Trophoblast cell (in vitro differentiated cells and primary cell): Measurements from ENCODE around the gene SRSF10.

ENCODE experiments used
- DNase-seq, 2 donors: peaks; one replicate each; pipeline ENCODE4 v3.0.0-alpha.2; 2016
- H2AFZ ChIP-seq: 2 replicates; pipeline ENCODE4 v1.6.1; 2013; ENCODE audit warnings: low read length, moderate library complexity, mild to moderate bottlenecking; ENCODE audit not compliant: insufficient read depth, poor library complexity
- H2AK5ac ChIP-seq: 2 replicates; pipeline ENCODE4 v1.6.1; 2013; ENCODE audit warnings: mild to moderate bottlenecking, low read length
- H2BK120ac ChIP-seq: 2 replicates; pipeline ENCODE4 v1.6.1; 2013; ENCODE audit warnings: low read length, mild to moderate bottlenecking, moderate library complexity; ENCODE audit not compliant: insufficient read depth, poor library complexity
- H2BK12ac ChIP-seq: 2 replicates; pipeline ENCODE4 v1.6.1; 2013; ENCODE audit warnings: mild to moderate bottlenecking, low read length, moderate library complexity
- H2BK5ac ChIP-seq: 2 replicates; pipeline ENCODE4 v1.6.1; 2013; ENCODE audit warnings: low read length, low read depth, moderate library complexity, mild to moderate bottlenecking; ENCODE audit not compliant: poor library complexity
- H3K14ac ChIP-seq: 2 replicates; pipeline ENCODE4 v1.6.1; 2013; ENCODE audit warnings: mild to moderate bottlenecking, low read length
- H3K18ac ChIP-seq: 2 replicates; pipeline ENCODE4 v1.6.1; 2013; ENCODE audit warnings: mild to moderate bottlenecking, low read length
- H3K23ac ChIP-seq: 2 replicates; pipeline ENCODE4 v1.6.1; 2013; ENCODE audit warnings: low read length
- H3K27ac ChIP-seq: 2 replicates; pipeline ENCODE4 v1.5.1; 2013; ENCODE audit warnings: low read depth, mild to moderate bottlenecking, inconsistent platforms, low read length, moderate library complexity
- H3K27me3 ChIP-seq: 2 replicates; pipeline ENCODE4 v1.6.1; 2013; ENCODE audit warnings: inconsistent platforms, mild to moderate bottlenecking, low read length, moderate library complexity; ENCODE audit not compliant: insufficient read depth
- H3K36me3 ChIP-seq, 2 experiments: 1 replicate in 1 of 2; 2 replicates in 1 of 2; pipeline ENCODE4 v1.6.1; 2013; ENCODE audit warnings: low read length in 2 of 2, mild to moderate bottlenecking in 2 of 2, moderate library complexity in 1 of 2; ENCODE audit not compliant: insufficient read depth in 2 of 2, control insufficient read depth in 1 of 2
- H3K4ac ChIP-seq: 2 replicates; pipeline ENCODE4 v1.6.1; 2013; ENCODE audit warnings: low read depth, mild to moderate bottlenecking, low read length, moderate library complexity
- H3K4me1 ChIP-seq, 2 experiments: 1 replicate in 1 of 2; 2 replicates in 1 of 2; pipeline ENCODE4 v1.6.1; 2013; ENCODE audit warnings: low read length in 2 of 2, mild to moderate bottlenecking in 2 of 2, moderate library complexity in 1 of 2; ENCODE audit not compliant: insufficient read depth in 2 of 2, control insufficient read depth in 1 of 2
- H3K4me2 ChIP-seq: 2 replicates; pipeline ENCODE4 v1.6.1; 2013; ENCODE audit warnings: inconsistent platforms, mild to moderate bottlenecking, low read length, moderate library complexity
- H3K4me3 ChIP-seq: 2 replicates; pipeline ENCODE4 v1.5.1; 2013; ENCODE audit warnings: mild to moderate bottlenecking, low read depth, low read length, inconsistent platforms
- H3K79me1 ChIP-seq: one replicate; pipeline ENCODE4 v1.6.1; 2013; ENCODE audit warnings: low read length
- H3K79me2 ChIP-seq: 2 replicates; pipeline ENCODE4 v1.6.1; 2013; ENCODE audit warnings: low read length, mild to moderate bottlenecking; ENCODE audit not compliant: control insufficient read depth, insufficient read depth, poor library complexity
- H3K9ac ChIP-seq: 2 replicates; pipeline ENCODE4 v1.6.1; 2013; ENCODE audit warnings: mild to moderate bottlenecking, low read length
- H3K9me3 ChIP-seq: 2 replicates; pipeline ENCODE4 v1.6.1; 2013; ENCODE audit warnings: low read depth, mild to moderate bottlenecking, control low read depth, inconsistent platforms, low read length; ENCODE audit not compliant: insufficient read depth
- H4K12ac ChIP-seq: 2 replicates; pipeline ENCODE4 v1.6.1; 2013; ENCODE audit warnings: low read depth, mild to moderate bottlenecking, low read length, moderate library complexity
- H4K8ac ChIP-seq: 2 replicates; pipeline ENCODE4 v1.6.1; 2013; ENCODE audit warnings: low read depth, mild to moderate bottlenecking, low read length, moderate library complexity
- H4K91ac ChIP-seq: one replicate; pipeline ENCODE4 v1.6.1; 2013; ENCODE audit warnings: low read depth, mild to moderate bottlenecking, low read length, moderate library complexity
- WGBS: extraction: QIAGEN DNeasy Blood & Tissue Kit; methylation state at CpG from one replicate; pipeline ENCODE4 v1.1.7; 2013; ENCODE audit warnings: missing lambda C conversion rate; ENCODE audit not compliant: insufficient read length, insufficient coverage; ENCODE audit errors: extremely low coverage; 5-methylcytosine and 5-hydroxymethylcytosine counted together

SRSF10 gene

DNA sequence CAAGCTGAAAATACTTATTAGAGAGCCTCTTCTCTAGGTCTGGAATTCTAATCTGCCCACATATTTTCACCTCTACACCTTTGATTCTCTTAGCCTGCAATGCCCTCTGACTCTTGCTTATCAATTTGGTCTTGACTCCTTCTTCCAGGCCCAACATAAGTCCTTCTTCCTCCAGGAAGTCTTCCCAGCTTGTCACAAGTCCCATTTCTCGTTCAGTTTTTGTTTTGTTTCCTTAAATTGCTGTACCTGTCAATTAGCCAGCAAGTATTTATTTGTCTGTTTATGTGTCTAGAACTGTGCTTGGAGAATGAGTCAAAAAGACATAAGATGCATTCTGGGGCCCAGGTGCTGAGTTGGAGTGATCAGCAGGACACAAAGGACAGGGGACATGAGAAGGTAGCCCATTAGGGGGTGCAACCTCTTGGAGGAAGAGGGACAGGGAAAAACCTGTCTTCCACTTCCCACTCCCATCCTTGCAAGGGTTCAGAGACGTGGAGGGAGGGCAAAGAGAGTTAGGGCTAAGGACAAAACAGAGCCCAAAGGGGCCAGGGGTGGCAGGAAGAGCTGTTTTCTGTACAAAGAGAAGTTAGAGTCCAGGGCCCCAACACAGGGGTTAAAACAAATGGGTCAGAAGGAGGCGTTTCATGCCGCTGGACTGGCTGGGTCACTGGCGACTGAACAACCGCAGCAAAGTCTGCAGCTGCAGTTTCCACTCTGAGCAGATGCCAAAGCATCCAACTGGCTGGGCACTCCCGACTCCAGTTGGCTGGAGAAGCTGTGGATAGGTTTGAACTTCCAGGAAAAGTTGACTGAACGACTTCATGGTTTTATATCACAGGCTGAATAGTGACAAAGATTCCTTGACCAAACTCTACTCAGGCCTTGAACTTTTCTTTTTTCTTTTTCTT is 56.3 kb downstream of the SRSF10 start:
- WGBS, result no CpG with 5 or more reads among the region's 8 CpGs
- H3K4ac ChIP-seq, result no peak overlapping the region
- no peaks in the 10 kb centered on the region for H3K4me1 ChIP-seq
- H2AK5ac ChIP-seq, result no peak overlapping the region
- H3K18ac ChIP-seq, result no peak overlapping the region
- no peak overlapping the region for H2BK120ac ChIP-seq
- DNase-seq, result no peak
- no peaks in the 10 kb centered on the region for H3K9me3 ChIP-seq
- H4K91ac ChIP-seq, result no peak overlapping the region
- no peaks in the 10 kb centered on the region for H3K79me2 ChIP-seq
- no peak overlapping the region for H3K23ac ChIP-seq
- H4K12ac ChIP-seq, result no peak overlapping the region
- no peak overlapping the region for H3K14ac ChIP-seq
- no peak overlapping the region for H2AFZ ChIP-seq
- no peak overlapping the region for H2BK12ac ChIP-seq
- no peak overlapping the region for H4K8ac ChIP-seq
- H3K36me3 ChIP-seq, result no peaks in the 10 kb centered on the region
- H3K9ac ChIP-seq, result no peak overlapping the region
- no peak overlapping the region for H3K4me2 ChIP-seq
- no peak overlapping the region for H3K27ac ChIP-seq
- H3K27me3 ChIP-seq, result no peaks in the 10 kb centered on the region
- H3K79me1 ChIP-seq, result no peaks in the 10 kb centered on the region
- H2BK5ac ChIP-seq, result no peak overlapping the region
- H3K4me3 ChIP-seq, result no peak overlapping the region

DNA sequence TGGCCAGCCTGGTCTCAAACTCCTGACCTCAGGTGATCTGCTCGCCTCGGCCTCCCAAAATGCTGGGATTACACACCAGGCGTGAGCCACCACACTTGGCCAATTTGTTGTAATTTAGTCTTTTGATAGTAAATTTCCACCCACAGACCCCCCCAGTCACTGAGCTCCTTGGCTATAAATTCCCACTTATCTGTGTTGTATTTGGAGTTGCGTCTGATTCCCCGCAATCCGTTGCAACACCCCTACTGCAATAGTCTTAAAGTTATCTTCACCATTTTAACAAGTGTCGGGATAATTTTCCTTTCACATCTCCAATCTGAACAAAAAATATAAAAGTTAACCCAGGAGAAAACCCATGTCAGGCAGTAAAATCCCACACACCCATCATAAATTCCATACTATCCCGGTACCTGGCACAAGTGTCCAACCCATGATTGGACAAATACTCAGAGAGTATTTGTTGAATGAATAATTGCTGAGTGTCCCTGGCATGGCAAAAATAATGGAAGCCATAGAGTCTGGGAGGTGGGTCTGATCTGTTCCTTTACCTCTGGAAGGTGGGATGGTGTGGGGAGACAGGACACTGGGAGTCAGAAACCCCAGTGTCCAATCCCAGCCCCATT is 57.7 kb downstream of the SRSF10 start:
- H3K9ac ChIP-seq, result no peak overlapping the region
- H2AK5ac ChIP-seq, result no peak overlapping the region
- no peaks in the 10 kb centered on the region for H3K79me2 ChIP-seq
- no peak overlapping the region for H2BK5ac ChIP-seq
- H3K4me3 ChIP-seq, result no peak overlapping the region
- no peaks in the 10 kb centered on the region for H3K36me3 ChIP-seq
- no peaks in the 10 kb centered on the region for H3K4me1 ChIP-seq
- no peak overlapping the region for H3K18ac ChIP-seq
- H3K14ac ChIP-seq, result no peak overlapping the region
- no peak overlapping the region for H3K23ac ChIP-seq
- no peak overlapping the region for H2AFZ ChIP-seq
- H3K9me3 ChIP-seq, result no peaks in the 10 kb centered on the region
- H3K27me3 ChIP-seq, result no peaks in the 10 kb centered on the region
- no peak overlapping the region for H4K8ac ChIP-seq
- WGBS, result no CpG with 5 or more reads among the region's 8 CpGs
- no peak for DNase-seq
- H2BK12ac ChIP-seq, result no peak overlapping the region
- no peak overlapping the region for H3K27ac ChIP-seq
- no peak overlapping the region for H4K91ac ChIP-seq
- H4K12ac ChIP-seq, result no peak overlapping the region
- no peak overlapping the region for H3K4me2 ChIP-seq
- H3K79me1 ChIP-seq, result no peaks in the 10 kb centered on the region
- H2BK120ac ChIP-seq, result no peak overlapping the region
- H3K4ac ChIP-seq, result no peak overlapping the region

DNA sequence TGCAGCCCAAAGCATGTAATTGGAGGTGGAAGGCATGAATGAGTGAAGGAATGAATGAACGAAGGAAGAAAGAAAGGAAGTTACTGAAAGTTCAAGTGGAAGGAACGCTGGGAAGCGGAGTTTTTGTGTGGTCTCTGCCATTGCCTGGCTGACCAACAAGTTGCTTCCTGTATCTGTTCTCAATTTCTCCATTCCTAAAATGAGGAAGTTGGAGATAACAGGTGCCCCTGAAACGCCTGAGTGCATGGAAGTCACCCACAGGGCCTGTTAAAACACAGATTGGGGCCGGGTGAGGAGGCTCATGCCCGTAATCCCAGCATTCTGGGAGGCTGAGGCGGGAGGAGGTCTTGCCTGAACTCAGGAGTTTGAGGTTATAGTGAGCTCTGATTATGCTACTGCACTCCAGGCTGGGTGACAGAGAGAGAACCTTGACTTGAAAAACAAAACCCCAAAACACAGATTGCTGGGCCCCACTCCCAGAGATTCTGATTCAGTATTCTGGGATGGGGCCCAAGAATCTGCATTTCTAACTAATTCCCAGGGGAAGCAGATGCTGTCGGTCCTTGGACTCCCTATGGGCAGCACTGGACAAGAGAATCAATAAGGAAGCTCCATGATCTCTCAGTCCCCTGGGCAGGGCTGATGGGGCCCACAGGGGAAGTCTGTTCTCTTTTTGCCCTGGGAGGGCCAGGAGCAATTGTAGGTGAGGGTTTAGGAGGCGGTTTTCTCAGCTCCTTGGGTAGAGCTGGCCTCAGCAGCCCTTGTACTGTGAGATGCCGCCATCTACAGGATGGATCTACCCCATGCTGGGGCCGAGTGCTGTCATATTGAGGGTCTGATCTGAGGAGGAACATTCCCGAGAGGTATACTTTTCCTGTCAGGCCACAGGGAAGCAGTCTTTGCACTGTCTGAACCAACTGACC is 63.7 kb downstream of the SRSF10 start:
- Histone ChIP-seq H3K4me3 (no peak overlapping the region), H3K36me3 (no peaks in the 10 kb centered on the region), H2BK5ac (no peak overlapping the region), H4K91ac (no peak overlapping the region), H2BK12ac (no peak overlapping the region), H3K4me2 (no peak overlapping the region), H3K4ac (no peak overlapping the region), H3K9me3 (no peaks in the 10 kb centered on the region), H3K4me1 (no peaks in the 10 kb centered on the region), H4K8ac (no peak overlapping the region), H3K27ac (no peak overlapping the region), H2AFZ (no peak overlapping the region), H3K9ac (no peak overlapping the region), H2AK5ac (no peak overlapping the region), H3K18ac (no peak overlapping the region), H2BK120ac (no peak overlapping the region), H3K79me1 (no peaks in the 10 kb centered on the region), H3K27me3 (no peaks in the 10 kb centered on the region), H3K14ac (no peak overlapping the region), H3K23ac (no peak overlapping the region), H3K79me2 (no peaks in the 10 kb centered on the region), H4K12ac (no peak overlapping the region)
- 100% methylated on average over 1 of the region's 12 CpGs for WGBS
- peak; percentile 77 to 82 for DNase-seq

DNA sequence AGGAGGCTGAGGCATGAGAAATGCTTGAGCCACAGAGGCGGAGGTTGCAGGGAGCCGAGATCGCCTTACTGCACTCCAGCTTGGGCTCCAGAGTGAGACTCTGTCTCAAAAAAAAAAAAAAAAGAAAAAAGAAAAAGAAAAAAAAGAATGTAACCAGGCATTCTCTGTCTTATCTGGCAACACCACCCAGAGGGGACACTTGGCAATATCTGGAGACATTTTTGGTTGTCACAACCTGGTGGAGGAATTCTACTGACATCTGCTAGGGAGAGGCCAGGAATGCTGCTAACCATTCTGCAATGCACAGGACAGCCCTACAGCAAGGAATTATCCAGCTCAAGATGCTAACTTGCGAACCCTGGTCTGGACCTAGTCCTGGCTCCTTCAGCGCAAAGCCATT is 64.7 kb downstream of the SRSF10 start:
- DNase-seq, result peak; percentile 66 to 90
- Histone ChIP-seq H3K18ac (no peak overlapping the region), H2AK5ac (no peak overlapping the region), H3K79me1 (no peaks in the 10 kb centered on the region), H4K91ac (no peak overlapping the region), H2BK12ac (no peak overlapping the region), H3K14ac (no peak overlapping the region), H2BK5ac (no peak overlapping the region), H3K9me3 (no peaks in the 10 kb centered on the region), H3K9ac (no peak overlapping the region), H4K8ac (no peak overlapping the region), H2AFZ (no peak overlapping the region), H3K79me2 (no peaks in the 10 kb centered on the region), H3K4me2 (no peak overlapping the region), H3K23ac (no peak overlapping the region), H3K4ac (no peak overlapping the region), H3K4me1 (no peaks in the 10 kb centered on the region), H4K12ac (no peak overlapping the region), H3K27me3 (no peaks in the 10 kb centered on the region), H2BK120ac (no peak overlapping the region), H3K36me3 (no peaks in the 10 kb centered on the region), H3K4me3 (no peak overlapping the region), H3K27ac (no peak overlapping the region)
- no CpG with 5 or more reads among the region's 5 CpGs for WGBS
